Sigmoid colon (tissue), 4 donors: ENCODE data around the gene HACD3.

Experiments
- CTCF ChIP-seq, 4 experiments: fragments of 450-650 bp in 3 of 4; fragments of 200-600 bp in 1 of 4; IDR thresholded peaks; one replicate each; pipeline ENCODE4 v1.5.1; 2016 to 2019; ENCODE audit warnings: antibody characterized with exemption in 4 of 4, mild to moderate bottlenecking in 3 of 4, moderate library complexity in 2 of 4
- EP300 ChIP-seq, 4 donors: sonication (generic); formaldehyde crosslinking; IDR thresholded peaks; one replicate each; pipeline ENCODE4 v1.6.1; 2017; ENCODE audit warnings: antibody characterized with exemption in 4 of 4
- POLR2A ChIP-seq, 2 donors: fragments of 450-650 bp; IDR thresholded peaks; one replicate each; pipeline ENCODE4 v1.6.1; 2016; ENCODE audit warnings: antibody characterized with exemption in 2 of 2, mild to moderate bottlenecking in 2 of 2, moderate library complexity in 2 of 2
- POLR2AphosphoS5 ChIP-seq, 4 donors: sonication (generic); formaldehyde crosslinking; IDR thresholded peaks; one replicate each; pipeline ENCODE4 v1.6.1; 2017; ENCODE audit warnings: antibody characterized with exemption in 4 of 4

DNA sequence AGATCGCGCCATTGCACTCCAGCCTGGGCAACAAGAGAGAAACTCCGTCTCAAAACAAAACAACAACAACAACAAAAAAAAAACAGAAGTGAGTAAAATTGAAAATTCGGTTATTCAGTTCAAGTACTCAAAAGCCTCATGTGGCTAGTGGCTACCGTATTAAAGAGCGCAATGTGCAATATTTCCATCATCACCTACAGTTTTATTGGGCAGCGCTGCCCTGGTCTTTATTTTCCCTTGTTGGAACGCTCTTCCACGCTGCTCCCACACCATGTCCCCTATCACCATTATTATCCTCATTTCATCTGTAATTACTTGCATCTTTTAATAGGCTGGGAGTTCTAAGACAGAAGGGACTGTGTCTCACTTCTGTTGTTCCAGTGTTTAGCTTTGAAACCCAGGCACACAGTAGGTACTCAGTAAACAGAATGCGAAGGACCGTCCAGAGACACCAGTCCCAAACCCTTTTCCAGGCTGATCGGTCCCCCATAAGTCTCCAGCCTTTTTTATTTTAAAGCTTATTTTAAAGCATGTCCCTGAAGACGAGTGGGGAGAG lies 423 bp upstream of the HACD3 start:
- no peak for TF ChIP-seq CTCF (IDR thresholded peaks at IDR 0.05)
- TF ChIP-seq POLR2A (IDR thresholded peaks at IDR 0.05): no peak
- TF ChIP-seq POLR2AphosphoS5 (IDR thresholded peaks at IDR 0.05): no peak
- no peak for TF ChIP-seq EP300 (IDR thresholded peaks at IDR 0.05)
